ENCODE measurements around the gene VAV1.

GRCh38 chr19:6791237-6791636 lies 18.7 kb downstream of the VAV1 start:
- no peak for TF ChIP-seq POLR2A (IDR thresholded peaks at IDR 0.05; ENCODE audit: low read length)
- no peak for TF ChIP-seq CTCF (IDR thresholded peaks at IDR 0.05)
- TF ChIP-seq EP300 (IDR thresholded peaks at IDR 0.05), result no peak
- TF ChIP-seq, protein P1, sequence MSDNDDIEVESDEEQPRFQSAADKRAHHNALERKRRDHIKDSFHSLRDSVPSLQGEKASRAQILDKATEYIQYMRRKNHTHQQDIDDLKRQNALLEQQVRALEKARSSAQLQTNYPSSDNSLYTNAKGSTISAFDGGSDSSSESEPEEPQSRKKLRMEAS (IDR thresholded peaks at IDR 0.05), result no peak
- no peak for TF ChIP-seq SMC3 (IDR thresholded peaks at IDR 0.05)
- no peak for TF ChIP-seq RCOR1 (IDR thresholded peaks at IDR 0.05; ENCODE audit: low read depth, low read length)
- TF ChIP-seq KDM1A (IDR thresholded peaks at IDR 0.05; ENCODE audit: low read depth), result no peak
- TF ChIP-seq PBX3 (IDR thresholded peaks at IDR 0.05), result no peak
- TF ChIP-seq, protein P2, sequence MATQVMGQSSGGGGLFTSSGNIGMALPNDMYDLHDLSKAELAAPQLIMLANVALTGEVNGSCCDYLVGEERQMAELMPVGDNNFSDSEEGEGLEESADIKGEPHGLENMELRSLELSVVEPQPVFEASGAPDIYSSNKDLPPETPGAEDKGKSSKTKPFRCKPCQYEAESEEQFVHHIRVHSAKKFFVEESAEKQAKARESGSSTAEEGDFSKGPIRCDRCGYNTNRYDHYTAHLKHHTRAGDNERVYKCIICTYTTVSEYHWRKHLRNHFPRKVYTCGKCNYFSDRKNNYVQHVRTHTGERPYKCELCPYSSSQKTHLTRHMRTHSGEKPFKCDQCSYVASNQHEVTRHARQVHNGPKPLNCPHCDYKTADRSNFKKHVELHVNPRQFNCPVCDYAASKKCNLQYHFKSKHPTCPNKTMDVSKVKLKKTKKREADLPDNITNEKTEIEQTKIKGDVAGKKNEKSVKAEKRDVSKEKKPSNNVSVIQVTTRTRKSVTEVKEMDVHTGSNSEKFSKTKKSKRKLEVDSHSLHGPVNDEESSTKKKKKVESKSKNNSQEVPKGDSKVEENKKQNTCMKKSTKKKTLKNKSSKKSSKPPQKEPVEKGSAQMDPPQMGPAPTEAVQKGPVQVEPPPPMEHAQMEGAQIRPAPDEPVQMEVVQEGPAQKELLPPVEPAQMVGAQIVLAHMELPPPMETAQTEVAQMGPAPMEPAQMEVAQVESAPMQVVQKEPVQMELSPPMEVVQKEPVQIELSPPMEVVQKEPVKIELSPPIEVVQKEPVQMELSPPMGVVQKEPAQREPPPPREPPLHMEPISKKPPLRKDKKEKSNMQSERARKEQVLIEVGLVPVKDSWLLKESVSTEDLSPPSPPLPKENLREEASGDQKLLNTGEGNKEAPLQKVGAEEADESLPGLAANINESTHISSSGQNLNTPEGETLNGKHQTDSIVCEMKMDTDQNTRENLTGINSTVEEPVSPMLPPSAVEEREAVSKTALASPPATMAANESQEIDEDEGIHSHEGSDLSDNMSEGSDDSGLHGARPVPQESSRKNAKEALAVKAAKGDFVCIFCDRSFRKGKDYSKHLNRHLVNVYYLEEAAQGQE (IDR thresholded peaks at IDR 0.05), result no peak
- TF ChIP-seq ELK1 (IDR thresholded peaks at IDR 0.05; ENCODE audit: low read depth, low read length), result no peak
- no peak for TF ChIP-seq ESRRA (IDR thresholded peaks at IDR 0.05; ENCODE audit: borderline replicate concordance, low read length)
- no peak for TF ChIP-seq JUN (IDR thresholded peaks at IDR 0.05)

Data from A549 (cell line).